Osteocyte (in vitro differentiated cells): ENCODE data around the gene PRDX3. TPM values are rescaled to one million over a fixed set of nuclear protein-coding genes. Genes with fewer than 3 reads are reported as not detected.

Experiments
- DNase-seq: peaks from one replicate; pipeline ENCODE4 v3.0.0; 2021; ENCODE audit warnings: mixed read lengths; ENCODE audit not compliant: unreplicated experiment; ENCODE audit errors: extremely low spot score
- H3K27ac Mint-ChIP-seq: one replicate; pipeline ENCODE4 v1.8.0; 2021; ENCODE audit warnings: mild to moderate bottlenecking, mixed read lengths; ENCODE audit not compliant: unreplicated experiment
- H3K27me3 Mint-ChIP-seq: one replicate; pipeline ENCODE4 v1.8.0; 2021; ENCODE audit warnings: mixed read lengths; ENCODE audit not compliant: unreplicated experiment
- H3K36me3 Mint-ChIP-seq: one replicate; pipeline ENCODE4 v1.8.0; 2021; ENCODE audit warnings: mixed read lengths; ENCODE audit not compliant: unreplicated experiment
- H3K4me1 Mint-ChIP-seq: one replicate; pipeline ENCODE4 v1.8.0; 2021; ENCODE audit warnings: mixed read lengths; ENCODE audit not compliant: unreplicated experiment
- H3K4me3 Mint-ChIP-seq: one replicate; pipeline ENCODE4 v1.8.0; 2021; ENCODE audit warnings: mild to moderate bottlenecking, moderate library complexity, mixed read lengths; ENCODE audit not compliant: unreplicated experiment
- H3K9me3 Mint-ChIP-seq: one replicate; pipeline ENCODE4 v1.8.0; 2021; ENCODE audit warnings: mixed read lengths; ENCODE audit not compliant: unreplicated experiment
- CTCF ChIP-seq: fragments of 200-600 bp; sonication (generic); IDR thresholded peaks from 2 replicates; pipeline ENCODE4 v1.5.0; 2021; ENCODE audit warnings: antibody characterized with exemption, mild to moderate bottlenecking, moderate library complexity
- total RNA-seq: library from RNA; stranded (reverse); gene quantifications from 2 replicates; pipeline ENCODE4 v1.2.1, GENCODE V29; 2021

Gene PRDX3
- total RNA-seq, 1 donor from 2014 or later = 76.9 TPM

GRCh38 chr10:119209736-119210355, 31.2 kb upstream of the PRDX3 start:
- TF ChIP-seq CTCF = no peak
- H3K4me1 Mint-ChIP-seq = peaks cover 54% of the 10 kb centered on the region
- peak overlapping the region; percentile 90 for H3K27ac Mint-ChIP-seq
- H3K36me3 Mint-ChIP-seq = peaks cover 9% of the 10 kb centered on the region
- H3K4me3 Mint-ChIP-seq = peak overlapping the region; percentile 98
- H3K27me3 Mint-ChIP-seq = no peaks in the 10 kb centered on the region
- no peaks in the 10 kb centered on the region for H3K9me3 Mint-ChIP-seq
- DNase-seq = no peak

GRCh38 chr10:119209035-119209735, 30.6 kb upstream of the PRDX3 start:
- Mint-ChIP-seq H3K4me1 (peaks cover 50% of the 10 kb centered on the region), H3K27me3 (no peaks in the 10 kb centered on the region), H3K4me3 (peak overlapping the region; percentile 98), H3K36me3 (peaks cover 9% of the 10 kb centered on the region), H3K27ac (peak overlapping the region; percentile 90), H3K9me3 (no peaks in the 10 kb centered on the region)
- peak; percentile 88 for TF ChIP-seq CTCF
- peak; percentile 89 for DNase-seq

GRCh38 chr10:119208553-119208940, 29.9 kb upstream of the PRDX3 start:
- Mint-ChIP-seq H3K4me1 (peaks cover 49% of the 10 kb centered on the region), H3K9me3 (no peaks in the 10 kb centered on the region)
- DNase-seq = no peak

GRCh38 chr10:119207713-119208552, 29.3 kb upstream of the PRDX3 start:
- H3K4me1 Mint-ChIP-seq = peaks cover 46% of the 10 kb centered on the region
- H3K27me3 Mint-ChIP-seq = no peaks in the 10 kb centered on the region
- H3K9me3 Mint-ChIP-seq = no peaks in the 10 kb centered on the region
- peaks cover 8% of the 10 kb centered on the region for H3K36me3 Mint-ChIP-seq
- peak overlapping the region; percentile 90 for H3K27ac Mint-ChIP-seq
- no peak for TF ChIP-seq CTCF
- peak overlapping the region; percentile 98 for H3K4me3 Mint-ChIP-seq
- DNase-seq = peak; percentile 87

More at GRCh38 chr10:119208553-119208940, 29.9 kb upstream of the PRDX3 start:
- peak overlapping the region; percentile 90 for H3K27ac Mint-ChIP-seq
- no peaks in the 10 kb centered on the region for H3K27me3 Mint-ChIP-seq
- H3K36me3 Mint-ChIP-seq = peaks cover 9% of the 10 kb centered on the region
- peak overlapping the region; percentile 98 for H3K4me3 Mint-ChIP-seq
- TF ChIP-seq CTCF = no peak

- peaks cover 4% of the 10 kb centered on the region for H3K36me3 Mint-ChIP-seq
- peaks cover 40% of the 10 kb centered on the region for H3K4me1 Mint-ChIP-seq
- peak within 1 kb of the TSS; percentile 90 for H3K27ac Mint-ChIP-seq
- no peaks in the 10 kb centered on the region for H3K27me3 Mint-ChIP-seq
- no peak for TF ChIP-seq CTCF
- peak within 1 kb of the TSS; percentile 98 for H3K4me3 Mint-ChIP-seq
- DNase-seq = peak; percentile 99
- H3K9me3 Mint-ChIP-seq = no peaks in the 10 kb centered on the region
These were observed 28.7 kb upstream of the PRDX3 start, which contains the start of gene GRK5 for GRCh38 chr10:119207366-119207666. GRK5 (plus strand) TSS chr10:119207571; CDS start chr10:119207918, 347 bp downstream.
